GM19438 (cell line): Measurements from ENCODE around the gene BCAR3.

ENCODE experiments used
- ATAC-seq: cut with Tn5 transposase; IDR thresholded peaks from one replicate; pipeline ENCODE4 v1.9.1; 2021; ENCODE audit warnings: low read depth; ENCODE audit not compliant: unreplicated experiment

Gene BCAR3

GRCh38 chr1:93620172-93620840, 61.3 kb downstream of the BCAR3 start:
- ATAC-seq: no peak

GRCh38 chr1:93619507-93620171, 62.0 kb downstream of the BCAR3 start:
- no peak for ATAC-seq

- no peak for ATAC-seq
Measured at GRCh38 chr1:93617670-93618499, 63.8 kb downstream of the BCAR3 start.

GRCh38 chr1:93616996-93617669, 64.5 kb downstream of the BCAR3 start:
- ATAC-seq: no peak

GRCh38 chr1:93616221-93616995, 65.2 kb downstream of the BCAR3 start:
- ATAC-seq: no peak

DNA sequence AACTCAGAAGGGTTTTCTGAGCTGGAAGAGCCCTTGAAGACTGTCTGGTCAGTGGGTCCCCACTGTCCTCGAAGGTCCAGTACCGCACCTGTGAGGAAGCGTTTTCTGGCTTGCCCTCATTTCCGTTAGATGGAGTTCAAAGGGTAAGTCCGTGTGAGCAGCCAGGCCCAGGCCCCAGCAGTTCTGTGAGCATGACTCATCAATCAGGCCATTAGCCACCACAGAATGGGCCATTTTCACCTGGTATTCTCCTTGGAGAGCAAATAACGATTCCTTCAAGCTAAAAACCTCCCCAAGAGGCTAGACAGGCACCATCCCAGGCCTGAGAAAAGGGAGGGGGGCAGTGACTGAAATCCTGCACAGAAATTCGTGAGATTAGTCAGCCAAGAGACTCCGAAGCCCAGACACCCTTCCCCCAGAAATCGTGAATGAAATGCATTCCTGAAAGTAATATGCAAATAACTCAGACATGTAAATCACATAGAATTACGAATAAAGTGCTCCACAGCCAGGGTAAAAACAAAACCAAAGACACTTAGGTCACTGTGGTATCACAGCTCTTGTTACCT, 66.0 kb downstream of the BCAR3 start:
- ATAC-seq: peak; percentile 75

DNA sequence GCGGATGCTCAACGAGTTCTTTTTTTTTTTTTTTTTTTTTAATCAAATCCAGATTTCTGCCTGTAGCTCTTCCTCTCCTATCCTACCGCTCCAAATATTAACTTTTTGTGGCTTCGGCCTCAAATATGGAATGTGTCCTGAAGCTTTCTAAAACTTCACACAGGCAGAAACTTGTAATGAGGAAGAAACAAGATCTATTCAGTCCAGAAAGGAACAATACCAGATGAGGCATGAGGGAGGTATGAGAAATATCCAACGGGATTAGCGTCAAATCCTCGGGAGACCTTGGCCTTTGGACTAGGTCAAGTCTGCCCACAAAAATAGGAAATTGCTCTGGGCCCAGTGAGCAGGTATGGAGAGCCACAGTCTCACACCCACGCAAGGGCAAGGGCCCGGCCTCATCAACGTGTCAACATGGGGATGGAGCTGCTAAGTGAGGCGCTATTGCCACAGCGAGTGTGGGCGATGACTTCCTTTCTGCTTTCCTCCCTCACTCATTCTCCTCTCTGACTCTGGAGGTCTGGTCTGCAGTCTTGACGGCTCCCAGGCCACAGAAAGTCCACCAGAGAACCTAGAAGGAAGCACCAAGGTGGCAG, 66.6 kb downstream of the BCAR3 start:
- ATAC-seq: peak; percentile 35

DNA sequence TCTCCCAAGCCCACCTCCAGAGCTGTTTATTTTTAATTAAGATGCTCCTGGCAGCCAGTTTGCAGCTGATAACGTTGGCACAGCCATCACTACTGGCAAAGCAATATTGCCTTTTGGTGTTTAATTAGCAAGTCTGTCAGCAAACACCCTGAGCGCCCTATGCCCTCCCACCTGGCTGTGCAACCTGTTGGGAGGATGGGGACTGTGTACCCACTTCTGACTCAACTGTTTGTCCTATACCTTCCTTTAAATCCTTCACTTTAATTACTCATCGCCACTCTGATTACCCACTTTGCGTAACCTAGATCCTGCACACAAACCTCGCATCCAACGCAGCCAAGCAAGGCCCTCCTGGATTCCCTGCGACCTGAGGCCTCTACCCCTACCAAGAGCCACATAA, 67.1 kb downstream of the BCAR3 start:
- no peak for ATAC-seq

DNA sequence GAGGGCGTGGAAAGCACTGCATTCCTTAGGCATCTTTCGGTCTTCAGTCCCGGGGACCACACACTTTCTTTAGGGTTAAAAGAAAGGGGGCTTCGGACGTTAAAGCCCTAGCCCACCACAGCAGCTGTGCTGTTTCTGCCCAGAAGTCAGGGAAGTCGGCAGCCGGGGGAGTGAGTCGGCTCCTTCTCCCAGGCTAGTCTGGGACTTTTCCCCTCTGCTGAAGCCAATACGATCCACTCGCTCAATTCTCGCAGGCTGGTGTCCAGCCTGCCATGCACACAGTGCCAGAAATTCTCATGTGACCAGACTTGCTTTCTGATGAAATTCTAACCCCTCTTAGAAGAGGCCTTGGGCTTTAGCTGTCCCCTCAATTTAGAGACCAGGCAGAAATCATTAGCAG, 67.7 kb downstream of the BCAR3 start:
- no peak for ATAC-seq

DNA sequence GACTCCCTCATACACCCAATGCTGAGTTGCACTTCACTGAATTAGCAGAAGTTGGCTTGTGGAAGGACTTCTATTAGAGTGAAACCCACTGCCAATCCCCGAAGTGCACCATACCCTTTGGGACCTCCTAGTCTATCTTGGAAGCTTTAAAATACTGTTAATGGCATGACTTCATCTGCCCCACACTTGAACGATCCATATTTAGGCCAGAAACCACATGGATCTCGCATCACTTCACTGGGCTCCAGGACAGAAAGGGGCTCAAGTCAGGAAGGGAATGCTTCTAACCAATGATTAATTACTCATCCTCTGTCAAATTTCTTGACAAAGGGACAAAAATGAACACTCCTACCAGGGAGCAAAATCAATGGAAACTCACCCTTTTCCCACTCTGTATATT, 69.1 kb downstream of the BCAR3 start:
- no peak for ATAC-seq

DNA sequence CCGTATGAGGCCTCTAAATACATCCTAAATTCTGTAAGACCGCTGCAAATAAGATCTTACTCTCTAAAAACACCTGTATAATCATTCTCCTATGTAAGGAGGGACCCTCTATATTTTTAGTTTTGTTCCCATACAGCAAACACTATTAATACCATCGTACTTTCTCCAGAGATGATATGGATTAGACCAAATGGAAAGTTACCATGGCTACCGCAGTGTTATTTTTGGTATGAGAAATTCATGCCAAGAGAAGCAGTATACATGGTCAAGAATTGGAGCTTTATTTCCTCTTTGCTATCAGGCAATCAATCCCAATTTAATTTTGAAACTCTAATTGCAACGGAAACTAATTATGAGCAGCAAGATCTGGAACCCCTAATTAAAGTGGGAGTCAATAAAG, 70.0 kb downstream of the BCAR3 start:
- no peak for ATAC-seq

DNA sequence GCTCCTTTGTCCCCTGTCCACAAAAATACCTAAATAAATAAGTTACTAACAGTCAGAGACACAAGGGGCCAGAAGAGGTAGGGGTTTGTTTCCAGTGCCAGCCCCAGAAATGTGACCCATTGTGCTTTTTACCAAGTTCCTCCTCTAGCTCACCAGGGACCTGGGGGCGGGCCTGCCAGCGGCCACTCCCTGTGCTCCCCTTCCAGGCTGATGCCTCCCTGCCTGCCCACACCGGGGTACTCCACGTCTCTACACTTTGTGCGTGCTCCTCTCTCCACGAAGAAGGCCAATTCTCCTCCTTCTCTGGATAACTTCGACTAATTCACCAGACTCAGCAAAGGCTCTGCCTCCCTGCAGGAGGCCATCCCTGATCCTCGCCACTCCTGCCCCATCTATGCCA, 72.1 kb downstream of the BCAR3 start:
- ATAC-seq: no peak

DNA sequence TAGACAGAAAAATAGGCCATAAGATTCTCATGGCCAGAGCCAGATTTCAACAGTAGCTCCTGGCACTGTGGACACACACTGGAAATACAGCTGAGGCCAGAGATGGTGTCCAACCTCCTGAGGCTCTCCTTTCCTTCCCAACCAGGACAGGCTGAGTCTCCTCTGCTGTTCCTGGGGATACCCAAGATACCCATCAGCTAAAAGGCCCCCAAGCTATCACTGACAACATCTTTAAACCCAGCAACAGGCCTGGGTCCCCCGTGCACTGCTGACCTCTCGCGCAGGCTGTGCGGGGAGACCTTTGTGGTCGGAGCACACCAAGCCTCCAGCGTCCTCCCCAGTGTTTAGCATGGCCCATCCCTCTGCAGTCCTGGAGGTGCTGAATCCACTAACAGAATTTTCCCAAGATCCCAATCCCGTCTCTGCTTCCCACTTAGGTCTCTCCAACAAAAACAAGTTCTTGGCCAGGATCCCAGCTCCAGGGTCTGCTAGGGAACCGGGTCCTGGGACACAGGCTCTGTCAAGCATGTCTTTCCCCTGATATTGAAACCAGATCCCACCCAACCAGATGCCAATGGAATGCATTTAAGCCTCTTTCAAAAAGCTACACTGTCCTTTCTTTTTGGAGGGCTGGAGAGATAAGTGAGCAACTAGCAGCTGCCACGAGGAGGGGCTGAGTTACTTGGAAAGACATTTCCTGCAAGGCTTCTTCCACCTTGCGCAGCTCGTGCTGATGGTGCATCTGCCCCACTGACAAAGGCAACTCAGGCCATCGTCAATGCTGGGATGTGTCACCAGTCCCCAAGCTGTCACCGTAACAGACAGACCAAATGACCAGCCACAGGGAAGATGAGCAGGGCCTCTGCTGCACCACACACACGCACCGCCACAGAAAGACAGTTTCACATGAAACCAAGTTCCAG, 73.2 kb downstream of the BCAR3 start:
- ATAC-seq: peak; percentile 11

DNA sequence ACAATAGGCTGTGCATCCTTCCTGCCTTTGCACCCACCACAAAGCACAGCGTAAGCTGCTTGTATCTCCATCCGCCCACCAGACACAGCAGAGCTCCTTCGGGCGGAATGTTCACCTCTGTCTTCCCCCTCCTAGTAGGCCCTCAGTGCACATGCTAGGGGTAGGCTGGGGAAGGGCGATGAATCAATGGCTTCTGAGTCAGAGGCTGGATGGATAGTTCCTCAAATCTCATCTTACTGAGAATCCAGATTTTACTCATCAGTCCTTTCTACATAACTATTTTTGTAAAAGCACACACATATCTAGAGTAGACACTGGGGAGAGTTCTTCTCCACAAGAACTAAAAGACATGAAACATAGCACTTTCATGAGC, 73.8 kb downstream of the BCAR3 start:
- ATAC-seq: peak; percentile 92

DNA sequence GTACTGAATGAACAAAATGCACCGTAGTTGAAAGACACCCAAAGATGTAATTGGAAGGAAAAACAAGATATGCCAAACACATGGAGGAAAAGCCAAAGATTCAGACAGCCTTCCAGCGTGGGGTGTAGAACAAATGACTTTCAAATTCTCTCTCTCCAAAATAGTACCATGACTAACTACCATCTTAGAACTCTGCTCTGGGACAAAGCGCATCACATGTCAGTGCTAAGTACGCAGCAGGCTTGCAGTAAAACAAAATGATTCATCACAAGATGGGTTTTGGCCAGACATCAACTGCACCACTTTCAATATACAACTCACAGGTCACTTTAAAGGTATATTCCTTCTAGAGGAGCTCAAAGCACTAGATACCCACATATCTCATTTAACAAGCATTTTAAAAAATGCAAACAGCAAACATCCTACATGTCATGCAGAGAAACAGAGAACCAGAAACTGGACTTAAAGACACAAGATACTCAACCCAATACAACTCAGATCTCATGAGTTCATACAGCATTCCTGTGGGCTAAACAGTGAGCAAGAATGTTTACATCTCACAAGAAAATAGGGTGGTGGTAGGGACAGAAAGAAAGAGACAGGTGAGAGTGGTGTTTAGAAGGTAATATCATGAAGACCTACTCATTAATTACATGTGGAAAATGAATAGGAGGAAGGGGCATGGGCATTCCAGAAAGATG, 75.7 kb downstream of the BCAR3 start:
- ATAC-seq: no peak

- ATAC-seq: no peak
Measured at GRCh38 chr1:93605026-93605568, 76.5 kb downstream of the BCAR3 start.

DNA sequence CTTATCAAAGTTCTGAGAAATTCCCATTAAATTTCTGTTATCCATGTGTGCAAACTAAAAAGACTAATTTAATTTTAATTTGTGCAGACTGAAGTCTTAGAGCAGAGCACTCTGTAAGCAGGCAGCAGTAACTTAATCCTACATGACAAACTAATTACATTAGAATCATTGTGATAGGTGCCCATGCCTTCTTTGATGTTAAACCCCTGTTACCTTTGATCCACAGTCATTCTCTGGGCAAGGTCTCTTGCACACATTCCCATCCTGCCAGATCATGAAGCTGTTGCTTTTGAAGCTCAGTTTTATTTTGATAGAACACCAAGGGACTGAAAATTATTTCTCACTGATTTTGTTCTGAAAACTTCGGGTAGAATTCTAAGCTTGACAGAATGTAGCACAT, 77.2 kb downstream of the BCAR3 start:
- no peak for ATAC-seq

DNA sequence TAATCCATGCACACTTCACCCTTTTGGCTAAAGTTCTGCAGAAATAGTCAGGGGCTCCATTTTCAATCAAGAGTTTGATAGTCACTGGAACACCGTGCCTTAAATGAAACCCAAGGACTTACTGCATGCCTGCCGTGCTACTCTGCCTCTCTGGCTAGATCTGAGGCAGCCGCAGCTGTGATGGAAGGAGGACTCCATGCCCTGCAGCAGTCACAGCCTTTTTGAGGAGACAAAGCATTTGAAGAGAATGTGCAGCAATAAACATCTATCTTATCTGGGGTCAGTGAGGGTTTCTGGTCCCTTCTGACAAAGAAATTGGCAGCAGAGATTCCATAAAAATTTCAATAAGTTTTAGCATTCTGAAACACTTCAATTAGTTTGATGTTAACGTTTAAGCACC, 78.0 kb downstream of the BCAR3 start:
- ATAC-seq: no peak
